ENCODE measurements around the gene APPBP2.

- TF ChIP-seq, protein P1, sequence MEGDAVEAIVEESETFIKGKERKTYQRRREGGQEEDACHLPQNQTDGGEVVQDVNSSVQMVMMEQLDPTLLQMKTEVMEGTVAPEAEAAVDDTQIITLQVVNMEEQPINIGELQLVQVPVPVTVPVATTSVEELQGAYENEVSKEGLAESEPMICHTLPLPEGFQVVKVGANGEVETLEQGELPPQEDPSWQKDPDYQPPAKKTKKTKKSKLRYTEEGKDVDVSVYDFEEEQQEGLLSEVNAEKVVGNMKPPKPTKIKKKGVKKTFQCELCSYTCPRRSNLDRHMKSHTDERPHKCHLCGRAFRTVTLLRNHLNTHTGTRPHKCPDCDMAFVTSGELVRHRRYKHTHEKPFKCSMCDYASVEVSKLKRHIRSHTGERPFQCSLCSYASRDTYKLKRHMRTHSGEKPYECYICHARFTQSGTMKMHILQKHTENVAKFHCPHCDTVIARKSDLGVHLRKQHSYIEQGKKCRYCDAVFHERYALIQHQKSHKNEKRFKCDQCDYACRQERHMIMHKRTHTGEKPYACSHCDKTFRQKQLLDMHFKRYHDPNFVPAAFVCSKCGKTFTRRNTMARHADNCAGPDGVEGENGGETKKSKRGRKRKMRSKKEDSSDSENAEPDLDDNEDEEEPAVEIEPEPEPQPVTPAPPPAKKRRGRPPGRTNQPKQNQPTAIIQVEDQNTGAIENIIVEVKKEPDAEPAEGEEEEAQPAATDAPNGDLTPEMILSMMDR (IDR thresholded peaks at IDR 0.05), result no peak
- TF ChIP-seq POLR2AphosphoS5 (IDR thresholded peaks at IDR 0.05), result no peak
Observed at GRCh38 chr17:60426596-60426995, 99.4 kb downstream of the APPBP2 start.
